Naive thymus-derived CD4-positive, alpha-beta T cell (primary cell): ENCODE measurements around the gene CERT1. TPM values are rescaled to one million over a fixed set of nuclear protein-coding genes. Genes with fewer than 3 reads are reported as not detected.

Experiments
- ATAC-seq: fragments of 150-1000 bp; cut with Tn5 transposase; 2 replicates; pipeline ENCODE4 v1.10.0; 2021; ENCODE audit warnings: mild to moderate bottlenecking, moderate library complexity
- CTCF ChIA-PET: fragments of 350-600 bp; sonication (Branson Sonifier 250); formaldehyde crosslinking; loops from one replicate; lab custom pipeline; 2021; ENCODE audit warnings: antibody characterized with exemption; lab: Charles Lee
- POLR2A ChIA-PET: fragments of 350-600 bp; sonication (Branson Sonifier 250); formaldehyde crosslinking; loops from one replicate; lab custom pipeline; 2021; ENCODE audit warnings: antibody characterized with exemption, inconsistent platforms; lab: Charles Lee
- DNase-seq, 9 donors: peaks; one replicate each; pipeline versions ENCODE4 v3.0.0 to v3.0.0-alpha.2; 2020 to 2022; ENCODE audit warnings: mixed read lengths in 1 of 9
- H3K27ac ChIP-seq: one replicate; pipeline ENCODE4 v1.7.0; 2013; ENCODE audit warnings: mild to moderate bottlenecking, low read depth, low read length, moderate library complexity
- H3K27me3 ChIP-seq, 2 donors: one replicate each; pipeline ENCODE4 v1.7.0; 2013; ENCODE audit warnings: low read length in 2 of 2, mild to moderate bottlenecking in 2 of 2, moderate library complexity in 2 of 2; ENCODE audit not compliant: control insufficient read depth in 2 of 2, insufficient read depth in 2 of 2
- H3K36me3 ChIP-seq, 3 experiments: 1 replicate in 2 of 3; 2 replicates in 1 of 3; pipeline ENCODE4 v1.7.0; 2013; ENCODE audit warnings: low read length in 3 of 3, mild to moderate bottlenecking in 3 of 3, moderate library complexity in 1 of 3; ENCODE audit not compliant: insufficient read depth in 3 of 3, control insufficient read depth in 2 of 3
- H3K4me1 ChIP-seq, 2 donors: one replicate each; pipeline ENCODE4 v1.7.0; 2013; ENCODE audit warnings: low read length in 2 of 2, mild to moderate bottlenecking in 2 of 2, moderate library complexity in 1 of 2; ENCODE audit not compliant: control insufficient read depth in 2 of 2, insufficient read depth in 2 of 2
- H3K4me3 ChIP-seq: 2 replicates; pipeline ENCODE4 v1.7.0; 2013; ENCODE audit warnings: mild to moderate bottlenecking, low read length
- H3K9me3 ChIP-seq, 3 experiments: 1 replicate in 2 of 3; 2 replicates in 1 of 3; pipeline ENCODE4 v1.7.0; 2013; ENCODE audit warnings: low read length in 3 of 3; ENCODE audit not compliant: control insufficient read depth in 2 of 3
- H3K27ac Mint-ChIP-seq, 9 donors: one replicate each; pipeline ENCODE4 v1.8.0; 2020 to 2022; ENCODE audit warnings: mixed read lengths in 9 of 9, mild to moderate bottlenecking in 8 of 9, moderate library complexity in 5 of 9, inconsistent platforms in 2 of 9
- H3K27me3 Mint-ChIP-seq, 5 donors: one replicate each; pipeline ENCODE4 v1.8.0; 2021 to 2022; ENCODE audit warnings: mixed read lengths in 5 of 5, mild to moderate bottlenecking in 1 of 5
- H3K36me3 Mint-ChIP-seq, 5 donors: one replicate each; pipeline ENCODE4 v1.8.0; 2020 to 2022; ENCODE audit warnings: mixed read lengths in 5 of 5, mild to moderate bottlenecking in 3 of 5, inconsistent platforms in 1 of 5
- H3K4me1 Mint-ChIP-seq, 7 donors: one replicate each; pipeline ENCODE4 v1.8.0; 2020 to 2022; ENCODE audit warnings: mixed read lengths in 7 of 7, mild to moderate bottlenecking in 3 of 7, inconsistent platforms in 1 of 7
- H3K4me3 Mint-ChIP-seq, 10 donors: one replicate each; pipeline ENCODE4 v1.8.0; 2020 to 2022; ENCODE audit warnings: mild to moderate bottlenecking in 10 of 10, mixed read lengths in 10 of 10, moderate library complexity in 6 of 10, inconsistent platforms in 2 of 10
- H3K9me3 Mint-ChIP-seq, 11 donors: one replicate each; pipeline ENCODE4 v1.8.0; 2020 to 2022; ENCODE audit warnings: mixed read lengths in 11 of 11, mild to moderate bottlenecking in 4 of 11, inconsistent platforms in 1 of 11, moderate library complexity in 1 of 11
- intact Hi-C, 2 donors: fragments of 100-400 bp; cut with micrococcal nuclease; formaldehyde crosslinking; loops; one replicate each; pipeline ENCODE4 v1.15.1; 2023
- polyA plus RNA-seq, 2 donors: library from polyadenylated mRNA; unstranded; fragments of 300-500 nt; fragmentation: Illumina TruSeq; gene quantifications; one replicate each; pipeline ENCODE4 v1.2.3, GENCODE V29; 2021
- total RNA-seq, 6 experiments: library from RNA in 5 of 6; stranded (reverse) in 5 of 6; gene quantifications; 1 replicate in 5 of 6; 2 replicates in 1 of 6; pipeline ENCODE4 v1.2.3 and lab custom pipeline; 2021 to 2026

Gene CERT1
- total and polyA plus RNA-seq, 7 experiments from 2014 or later = 13.3 to 60.4 (median 37.7) TPM

GRCh38 chr5:75348241-75348640 is 163.2 kb downstream of the CERT1 start:
- Mint-ChIP-seq H3K9me3 (no peaks in the 10 kb centered on the region), H3K36me3 (peaks cover 18 to 53% (median 34%) of the 10 kb centered on the region in 5 donors), H3K4me3 (no peak overlapping the region), H3K27ac (peak overlapping the region in 2 of 9 donors; percentile 49 to 85), H3K27me3 (no peaks in the 10 kb centered on the region), H3K4me1 (peaks cover 0 to 24% (median 0%) of the 10 kb centered on the region in 7 donors)
- Histone ChIP-seq H3K4me1 (no peaks in the 10 kb centered on the region), H3K9me3 (no peaks in the 10 kb centered on the region), H3K4me3 (no peak overlapping the region), H3K27me3 (no peaks in the 10 kb centered on the region), H3K36me3 (peaks cover 4 to 55% (median 15%) of the 10 kb centered on the region in 3 experiments), H3K27ac (no peak overlapping the region)
- ChIA-PET CTCF (no interaction called here), POLR2A (interaction anchor here (0.5 kb wide), 1 partner anchor 185 kb away, joined by 3 read pairs; no protein-coding TSS in a partner anchor)
- no peak for ATAC-seq
- intact Hi-C loops = no loop called here
- no peak for DNase-seq

- POLR2A ChIA-PET = no interaction called here
- no peaks in the 10 kb centered on the region for H3K9me3 Mint-ChIP-seq
- H3K36me3 Mint-ChIP-seq = peaks cover 4 to 21% (median 13%) of the 10 kb centered on the region in 5 donors
- H3K4me1 Mint-ChIP-seq = peaks cover 17 to 45% (median 37%) of the 10 kb centered on the region in 7 donors
- intact Hi-C loops = no loop called here
- CTCF ChIA-PET = interaction anchor here (0.7 kb wide), 1 partner anchor 62 kb away, joined by 3 read pairs; no protein-coding TSS in a partner anchor
- DNase-seq (no peak), ATAC-seq (no peak)
- no peaks in the 10 kb centered on the region for H3K27me3 Mint-ChIP-seq
- H3K4me3 Mint-ChIP-seq = no peak overlapping the region
- Histone ChIP-seq H3K9me3 (no peaks in the 10 kb centered on the region), H3K27ac (no peak overlapping the region), H3K27me3 (no peaks in the 10 kb centered on the region), H3K4me1 (peaks cover 8 to 10% of the 10 kb centered on the region in 2 donors), H3K4me3 (no peak overlapping the region), H3K36me3 (peaks cover 0 to 19% (median 0%) of the 10 kb centered on the region in 3 experiments)
- H3K27ac Mint-ChIP-seq = no peak overlapping the region
Observed at GRCh38 chr5:75342836-75343235, 168.6 kb downstream of the CERT1 start.

GRCh38 chr5:75341934-75342333 is 169.5 kb downstream of the CERT1 start:
- peaks cover 0 to 17% (median 0%) of the 10 kb centered on the region in 3 experiments for H3K36me3 ChIP-seq
- DNase-seq (no peak), ATAC-seq (no peak)
- peak overlapping the region in 1 of 9 donors; percentile 56 for H3K27ac Mint-ChIP-seq
- no peak overlapping the region for H3K4me3 ChIP-seq
- H3K27ac ChIP-seq = no peak overlapping the region
- CTCF ChIA-PET = interaction anchor here (0.7 kb wide), 1 partner anchor 61 kb away, joined by 3 read pairs; no protein-coding TSS in a partner anchor
- H3K4me3 Mint-ChIP-seq = no peak overlapping the region
- H3K27me3 ChIP-seq = no peaks in the 10 kb centered on the region
- H3K4me1 Mint-ChIP-seq = peaks cover 19 to 50% (median 39%) of the 10 kb centered on the region in 7 donors
- H3K4me1 ChIP-seq = peaks cover 8 to 10% of the 10 kb centered on the region in 2 donors
- no peaks in the 10 kb centered on the region for H3K27me3 Mint-ChIP-seq
- peaks cover 0 to 16% (median 7%) of the 10 kb centered on the region in 5 donors for H3K36me3 Mint-ChIP-seq
- POLR2A ChIA-PET = interaction anchor here (0.8 kb wide), 1 partner anchor 23 kb away, joined by 3 read pairs; no protein-coding TSS in a partner anchor
- H3K9me3 Mint-ChIP-seq = no peaks in the 10 kb centered on the region
- intact Hi-C loops = no loop called here
- H3K9me3 ChIP-seq = no peaks in the 10 kb centered on the region

- peaks cover 0 to 8% (median 5%) of the 10 kb centered on the region in 5 donors for H3K36me3 Mint-ChIP-seq
- Histone ChIP-seq H3K36me3 (peaks cover 0 to 8% (median 0%) of the 10 kb centered on the region in 3 experiments), H3K9me3 (no peaks in the 10 kb centered on the region)
Observed at GRCh38 chr5:75340714-75341478, 170.5 kb downstream of the CERT1 start.

GRCh38 chr5:75338408-75338807 is 173.0 kb downstream of the CERT1 start:
- Histone ChIP-seq H3K27me3 (no peaks in the 10 kb centered on the region), H3K4me1 (peaks cover 8 to 10% of the 10 kb centered on the region in 2 donors), H3K4me3 (peak overlapping the region; percentile 85), H3K9me3 (no peaks in the 10 kb centered on the region), H3K27ac (no peak overlapping the region), H3K36me3 (peaks cover 0 to 4% (median 0%) of the 10 kb centered on the region in 3 experiments)
- intact Hi-C loops = loop anchor here (5.0 kb wide), 3 partner anchors 401 to 1064 kb away; partner anchors contain the start of genes FAM169A (in 1 of the 2) and IQGAP2 (in 1 of the 2)
- H3K36me3 Mint-ChIP-seq = peaks cover 0 to 5% (median 0%) of the 10 kb centered on the region in 5 donors
- ChIA-PET CTCF (interaction anchor here (0.6 to 1.0 kb wide), 3 partner anchors 9 to 341 kb away, joined by 3 read pairs; no protein-coding TSS in a partner anchor), POLR2A (no interaction called here)
- H3K27me3 Mint-ChIP-seq = no peaks in the 10 kb centered on the region
- no peak overlapping the region for H3K27ac Mint-ChIP-seq
- no peak for ATAC-seq
- no peak overlapping the region for H3K4me3 Mint-ChIP-seq
- DNase-seq = no peak
- H3K9me3 Mint-ChIP-seq = no peaks in the 10 kb centered on the region
- peaks cover 18 to 50% (median 39%) of the 10 kb centered on the region in 7 donors for H3K4me1 Mint-ChIP-seq

More at GRCh38 chr5:75340714-75341478, 170.5 kb downstream of the CERT1 start:
- DNase-seq = no peak
- Histone ChIP-seq H3K4me1 (peaks cover 8 to 10% of the 10 kb centered on the region in 2 donors), H3K27ac (no peak overlapping the region), H3K27me3 (no peaks in the 10 kb centered on the region), H3K4me3 (no peak overlapping the region)
- no peak overlapping the region for H3K4me3 Mint-ChIP-seq
- ATAC-seq = no peak
- POLR2A ChIA-PET = interaction anchor here (0.5 to 0.8 kb wide), 2 partner anchors 24 to 72 kb away, joined by 3 to 4 read pairs; no protein-coding TSS in a partner anchor
- CTCF ChIA-PET = interaction anchor here (0.9 kb wide), 1 partner anchor 104 kb away, joined by 3 read pairs; the partner anchor contains the start of gene ANKRD31
- peaks cover 19 to 50% (median 39%) of the 10 kb centered on the region in 7 donors for H3K4me1 Mint-ChIP-seq
- H3K27ac Mint-ChIP-seq = peak overlapping the region in 1 of 9 donors; percentile 9
- no peaks in the 10 kb centered on the region for H3K9me3 Mint-ChIP-seq
- no peaks in the 10 kb centered on the region for H3K27me3 Mint-ChIP-seq
- intact Hi-C loops = no loop called here

- Histone ChIP-seq H3K4me1 (peaks cover 8 to 10% of the 10 kb centered on the region in 2 donors), H3K36me3 (peaks cover 0 to 4% (median 0%) of the 10 kb centered on the region in 3 experiments), H3K4me3 (peak overlapping the region; percentile 85), H3K27ac (peak overlapping the region; percentile 83), H3K9me3 (no peaks in the 10 kb centered on the region), H3K27me3 (no peaks in the 10 kb centered on the region)
- Mint-ChIP-seq H3K4me1 (peaks cover 18 to 49% (median 39%) of the 10 kb centered on the region in 7 donors), H3K36me3 (peaks cover 0 to 5% (median 0%) of the 10 kb centered on the region in 5 donors), H3K4me3 (no peak overlapping the region), H3K27ac (no peak overlapping the region), H3K9me3 (no peaks in the 10 kb centered on the region), H3K27me3 (no peaks in the 10 kb centered on the region)
- ATAC-seq (no peak), DNase-seq (peak in 5 of 9 donors; percentile 5 to 51 (median 25))
- intact Hi-C loops = loop anchor here (1.0 to 5.0 kb wide), 14 partner anchors 174 to 1839 kb away; partner anchors contain the start of genes HEXB (in 2 of the 2), POC5 (in 2 of the 2), ANKRA2 (in 1 of the 2) and BTF3 (in 1 of the 2)
- ChIA-PET POLR2A (interaction anchor here (0.5 to 2.0 kb wide), 14 partner anchors 14 to 1822 kb away, joined by 3 to 11 read pairs (median 4); partner anchors contain the start of genes ANKRD31, CERT1, FAM169A and GCNT4), CTCF (interaction anchor here (0.6 to 1.6 kb wide), 5 partner anchors 14 to 413 kb away, joined by 3 to 4 read pairs (median 3); partner anchors contain the start of gene ANKRD31)
Observed at GRCh38 chr5:75337366-75338021, 173.9 kb downstream of the CERT1 start.
